Thyroid gland (tissue), 4 donors: ENCODE measurements around the gene MPG. TPM values are rescaled to one million over a fixed set of nuclear protein-coding genes. Genes with fewer than 3 reads are reported as not detected.

Experiments
- DNase-seq, 2 donors: peaks; one replicate each; pipeline ENCODE4 v3.0.0-alpha.2; 2019
- H3K27ac ChIP-seq, 3 donors: fragments of 200-600 bp; sonication (generic); 1 replicate in 2 of 3; 2 replicates in 1 of 3; pipeline ENCODE4 v1.5.1; 2016 to 2019; ENCODE audit warnings: mild to moderate bottlenecking in 1 of 3, moderate library complexity in 1 of 3
- H3K27me3 ChIP-seq: fragments of 200-600 bp; sonication (generic); one replicate; pipeline ENCODE4 v1.5.1; 2019
- H3K36me3 ChIP-seq, 2 donors: fragments of 200-600 bp; sonication (generic); one replicate each; pipeline ENCODE4 v1.5.1; 2016 to 2019
- H3K4me1 ChIP-seq, 2 donors: fragments of 200-600 bp; sonication (generic); one replicate each; pipeline ENCODE4 v1.5.1; 2017 to 2019
- H3K4me3 ChIP-seq, 3 donors: fragments of 200-600 bp; sonication (generic); replicated peaks in 1 of 3; 1 replicate in 2 of 3; 2 replicates in 1 of 3; pipeline ENCODE4 v1.5.1; 2016; ENCODE audit warnings: mild to moderate bottlenecking in 1 of 3
- H3K9me3 ChIP-seq: fragments of 200-600 bp; sonication (generic); one replicate; pipeline ENCODE4 v1.5.1; 2017
- CTCF ChIP-seq, 6 experiments: fragments of 200-600 bp in 3 of 6; fragments of 450-650 bp in 3 of 6; sonication (generic) in 3 of 6; IDR thresholded peaks; one replicate each; pipeline ENCODE4 v1.5.1; 2016 to 2019; ENCODE audit warnings: antibody characterized with exemption in 6 of 6, mild to moderate bottlenecking in 2 of 6, inconsistent platforms in 1 of 6, moderate library complexity in 1 of 6
- POLR2A ChIP-seq, 2 donors: fragments of 450-650 bp; IDR thresholded peaks; one replicate each; pipeline ENCODE4 v1.6.1; 2017; ENCODE audit warnings: antibody characterized with exemption in 2 of 2, mild to moderate bottlenecking in 2 of 2, moderate library complexity in 1 of 2
- WGBS, 2 donors: methylation state at CpG; one replicate each; pipeline ENCODE4 v1.1.5; 2017; 5-methylcytosine and 5-hydroxymethylcytosine counted together
- intact Hi-C: fragments of 100-400 bp; cut with DNase I; formaldehyde crosslinking; loops from one replicate; pipeline ENCODE4 v1.15.1; 2023
- total RNA-seq, 4 donors: library from RNA; depleted of rRNA; stranded (reverse); fragments of >200 nt; gene quantifications; one replicate each; pipeline ENCODE4 v1.2.3, GENCODE V29; 2016

MPG gene
- total RNA-seq, 4 donors from 2014 or later = 75.8 to 150 (median 104) TPM

- intact Hi-C loops = no loop called here
- 89 to 91% methylated on average over 57 to 79 of the region's 89 CpGs for WGBS, 2 donors
- no peak for TF ChIP-seq POLR2A (IDR thresholded peaks at IDR 0.05)
- no peak for TF ChIP-seq CTCF (IDR thresholded peaks at IDR 0.05)
- H3K4me1 ChIP-seq = peaks cover 4 to 11% of the 10 kb centered on the region in 2 donors
- H3K36me3 ChIP-seq = peaks cover 47 to 49% of the 10 kb centered on the region in 2 donors
- H3K27me3 ChIP-seq = no peaks in the 10 kb centered on the region
- H3K27ac ChIP-seq = no peak overlapping the region
- no peak for DNase-seq
- no peaks in the 10 kb centered on the region for H3K9me3 ChIP-seq
- no peak overlapping the region for H3K4me3 ChIP-seq
Measured at GRCh38 chr16:60929-61878, 16.8 kb upstream of the MPG start.

GRCh38 chr16:61879-62281 lies 16.1 kb upstream of the MPG start:
- Histone ChIP-seq H3K4me3 (no peak overlapping the region), H3K27me3 (no peaks in the 10 kb centered on the region), H3K27ac (no peak overlapping the region), H3K4me1 (peaks cover 5 to 17% of the 10 kb centered on the region in 2 donors), H3K36me3 (peaks cover 40 to 43% of the 10 kb centered on the region in 2 donors), H3K9me3 (no peaks in the 10 kb centered on the region)
- no peak for DNase-seq
- intact Hi-C loops = no loop called here
- TF ChIP-seq CTCF (IDR thresholded peaks at IDR 0.05) (no peak), POLR2A (IDR thresholded peaks at IDR 0.05) (no peak)
- WGBS, 2 donors = 93 to 94% methylated on average over 20 to 32 of the region's 32 CpGs

- Histone ChIP-seq H3K27me3 (no peaks in the 10 kb centered on the region), H3K4me3 (no peak overlapping the region), H3K4me1 (peaks cover 10 to 23% of the 10 kb centered on the region in 2 donors), H3K9me3 (no peaks in the 10 kb centered on the region), H3K27ac (no peak overlapping the region), H3K36me3 (peaks cover 36 to 38% of the 10 kb centered on the region in 2 donors)
- intact Hi-C loops = no loop called here
- 97 to 98% methylated on average over 26 to 34 of the region's 34 CpGs for WGBS, 2 donors
- no peak for DNase-seq
- TF ChIP-seq POLR2A (IDR thresholded peaks at IDR 0.05) (no peak), CTCF (IDR thresholded peaks at IDR 0.05) (no peak)
Measured at GRCh38 chr16:62283-62967, 15.6 kb upstream of the MPG start.

GRCh38 chr16:62968-63391 lies 15.0 kb upstream of the MPG start:
- intact Hi-C loops = no loop called here
- no peak overlapping the region for H3K27ac ChIP-seq
- DNase-seq = no peak
- H3K4me3 ChIP-seq = no peak overlapping the region
- H3K36me3 ChIP-seq = peaks cover 31 to 33% of the 10 kb centered on the region in 2 donors
- WGBS, 2 donors = 96 to 97% methylated on average over 19 to 21 of the region's 21 CpGs
- no peaks in the 10 kb centered on the region for H3K9me3 ChIP-seq
- H3K4me1 ChIP-seq = peaks cover 16 to 28% of the 10 kb centered on the region in 2 donors
- TF ChIP-seq CTCF (IDR thresholded peaks at IDR 0.05) (no peak), POLR2A (IDR thresholded peaks at IDR 0.05) (no peak)
- H3K27me3 ChIP-seq = no peaks in the 10 kb centered on the region
